Heart right ventricle (tissue), 16 donors: ENCODE results near the gene EFCAB6. TPM values are rescaled to one million over a fixed set of nuclear protein-coding genes. Genes with fewer than 3 reads are reported as not detected.

Experiments
- ATAC-seq, 8 donors: fragments of 200-7000 bp; cut with Tn5 transposase; one replicate each; pipeline ENCODE4 v1.9.1; 2020; ENCODE audit warnings: mild to moderate bottlenecking in 8 of 8, moderate library complexity in 8 of 8, moderate number of reproducible peaks in 1 of 8
- DNase-seq, 2 donors: peaks; one replicate each; pipeline ENCODE4 v3.0.0-alpha.2; 2020
- H3K27ac ChIP-seq, 10 donors: fragments of 200-600 bp; sonication (generic) in 2 of 10; one replicate each; pipeline versions ENCODE4 v1.5.0 to v1.8.0; 2020 to 2022; ENCODE audit warnings: mild to moderate bottlenecking in 3 of 10
- H3K27me3 ChIP-seq, 7 donors: fragments of 200-600 bp; one replicate each; pipeline ENCODE4 v1.8.0; 2021 to 2022; ENCODE audit warnings: mild to moderate bottlenecking in 2 of 7
- H3K36me3 ChIP-seq, 9 donors: fragments of 200-600 bp; sonication (generic) in 1 of 9; one replicate each; pipeline versions ENCODE4 v1.5.0 to v1.8.0; 2020 to 2022; ENCODE audit warnings: mild to moderate bottlenecking in 2 of 9
- H3K4me1 ChIP-seq, 9 donors: fragments of 200-600 bp; sonication (generic) in 1 of 9; one replicate each; pipeline versions ENCODE4 v1.5.0 to v1.8.0; 2020 to 2022; ENCODE audit warnings: mild to moderate bottlenecking in 4 of 9
- H3K4me3 ChIP-seq, 10 donors: fragments of 200-600 bp; sonication (generic) in 2 of 10; one replicate each; pipeline versions ENCODE4 v1.5.0 to v1.8.0; 2020 to 2022; ENCODE audit warnings: mild to moderate bottlenecking in 7 of 10, moderate library complexity in 2 of 10
- H3K9me3 ChIP-seq, 11 donors: fragments of 200-600 bp in 10 of 11; sonication (generic) in 2 of 11; one replicate each; pipeline versions ENCODE4 v1.5.0 to v1.8.0; 2013 to 2022; ENCODE audit warnings: mild to moderate bottlenecking in 2 of 11, control low read depth in 1 of 11, moderate library complexity in 1 of 11
- WGBS, 2 donors: extraction: QIAGEN DNeasy Blood & Tissue Kit; methylation state at CpG; one replicate each; pipeline ENCODE4 v1.1.7; 2013; ENCODE audit warnings: inconsistent platforms in 1 of 2; 5-methylcytosine and 5-hydroxymethylcytosine counted together
- intact Hi-C, 10 donors: fragments of 100-400 bp; cut with DNase I; formaldehyde crosslinking; loops; one replicate each; pipeline versions ENCODE4 v1.11.1 to v1.14.2; 2022
- polyA plus RNA-seq, 2 donors: library from polyadenylated mRNA; stranded (reverse); fragments of 200-250 nt; gene quantifications; one replicate each; pipeline ENCODE4 v1.2.3, GENCODE V29; 2013
- total RNA-seq, 10 donors: library from RNA; stranded (reverse); fragmentation: NEBNext Ultra II Directional in 3 of 10; extraction: Animal tissue kit (Norgen Biotek cat#: 25700) in 3 of 10; gene quantifications; one replicate each; pipeline versions ENCODE4 v1.2.1 to v1.2.4, GENCODE V29; 2021 to 2023
- TF ChIP-seq, protein P1 (sequence below), 9 donors: fragments of 200-600 bp; sonication (generic) in 2 of 9; IDR thresholded peaks; one replicate each; pipeline versions ENCODE4 v1.5.0 to v1.8.0; 2021 to 2022; ENCODE audit warnings: antibody characterized with exemption in 9 of 9, mild to moderate bottlenecking in 5 of 9, moderate library complexity in 1 of 9
- donor health status: Arrhythmogenic right ventricular cardiomyopathy.
- donor health status: ischemic (EF 13 %, LVEDD 7.1; RV severe dilation, severe dysfunction).
- donor health status: healthy with polysubstance abuse.
- donor health status: DM: no; HTN: yes; CAD: no.
- donor health status: DM: no; HTN: no; CAD: no.
- donor health status: ischemic (EF 25% LVEDD 6.9; RV normal size, moderate dysfunction).
- donor health status: ischemic (EF 25% LVEDD 5.7; RV mildly dilated, moderate dysfunction).
- donor health status: healthy.
- donor health status: DM: yes; HTN: yes; CAD: no.
- donor health status: Ischemic cardiomyopathy.
- donor health status: ischemic (EF 35%, LVEDD 5.7; RV mildly dilated, moderate dysfunction).
- donor health status: nonischemic (EF 11% LVEDD 7.7; RV severe dilation, severe dysfunction).
- donor health status: DM: yes; HTN: yes; CAD: no.
- donor health status: PGD.
- donor health status: ischemic (EF 29% LVEDD 5.4; RV normal size, mild dysfunction).
- donor health status: nonischemic (EF 23%, LVEDD 6.1; RV moderate dilation, normal function).

Gene EFCAB6
- total and polyA plus RNA-seq, 12 donors: 0.25 to 4.3 (median 1.8) TPM

DNA sequence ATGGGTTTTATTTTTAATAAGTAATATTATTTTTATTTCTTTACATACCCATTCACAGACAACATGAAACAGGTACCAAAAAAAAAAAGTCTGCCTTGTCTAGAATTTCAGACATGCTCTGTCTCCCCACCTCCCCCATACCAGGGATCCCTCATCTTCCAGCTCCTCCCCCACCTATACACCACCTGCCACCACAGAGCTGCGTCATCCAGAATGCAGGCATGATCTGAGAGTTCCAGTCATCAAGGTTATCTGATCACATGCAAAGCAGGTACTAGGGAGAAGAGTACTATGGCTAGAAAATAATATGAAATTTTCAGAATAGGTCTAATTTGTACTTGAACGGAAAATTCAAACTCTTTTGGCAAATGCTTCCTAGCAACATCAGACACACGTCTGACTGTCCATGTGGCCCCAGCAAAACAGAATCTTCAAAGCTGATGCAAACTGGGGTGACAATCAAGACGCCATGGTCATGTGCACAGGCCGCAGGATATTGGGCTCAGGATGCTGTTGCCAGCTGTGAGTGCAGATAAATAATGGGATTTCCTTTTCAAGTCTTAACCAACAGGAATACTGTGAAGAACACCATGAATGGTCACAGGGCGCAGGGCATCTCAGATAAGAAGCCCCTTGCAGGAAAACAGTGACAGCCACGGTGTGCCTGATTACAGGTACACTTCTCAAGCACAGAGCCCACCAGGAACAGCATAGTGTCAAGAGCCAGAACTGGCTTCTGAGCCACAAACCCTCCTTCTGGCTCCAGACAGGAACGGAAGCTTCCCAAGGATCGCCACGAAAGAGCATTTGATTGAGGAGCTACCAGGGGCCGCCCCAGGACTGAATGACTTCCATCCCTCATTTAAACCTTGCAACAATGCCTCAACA lies 169.5 kb downstream of the EFCAB6 start:
- Histone ChIP-seq H3K4me3 (no peak overlapping the region), H3K27me3 (no peaks in the 10 kb centered on the region), H3K9me3 (peaks cover 0 to 23% (median 7%) of the 10 kb centered on the region in 11 donors), H3K27ac (no peak overlapping the region), H3K36me3 (no peaks in the 10 kb centered on the region), H3K4me1 (no peaks in the 10 kb centered on the region)
- no peak for DNase-seq
- TF ChIP-seq, protein P1, sequence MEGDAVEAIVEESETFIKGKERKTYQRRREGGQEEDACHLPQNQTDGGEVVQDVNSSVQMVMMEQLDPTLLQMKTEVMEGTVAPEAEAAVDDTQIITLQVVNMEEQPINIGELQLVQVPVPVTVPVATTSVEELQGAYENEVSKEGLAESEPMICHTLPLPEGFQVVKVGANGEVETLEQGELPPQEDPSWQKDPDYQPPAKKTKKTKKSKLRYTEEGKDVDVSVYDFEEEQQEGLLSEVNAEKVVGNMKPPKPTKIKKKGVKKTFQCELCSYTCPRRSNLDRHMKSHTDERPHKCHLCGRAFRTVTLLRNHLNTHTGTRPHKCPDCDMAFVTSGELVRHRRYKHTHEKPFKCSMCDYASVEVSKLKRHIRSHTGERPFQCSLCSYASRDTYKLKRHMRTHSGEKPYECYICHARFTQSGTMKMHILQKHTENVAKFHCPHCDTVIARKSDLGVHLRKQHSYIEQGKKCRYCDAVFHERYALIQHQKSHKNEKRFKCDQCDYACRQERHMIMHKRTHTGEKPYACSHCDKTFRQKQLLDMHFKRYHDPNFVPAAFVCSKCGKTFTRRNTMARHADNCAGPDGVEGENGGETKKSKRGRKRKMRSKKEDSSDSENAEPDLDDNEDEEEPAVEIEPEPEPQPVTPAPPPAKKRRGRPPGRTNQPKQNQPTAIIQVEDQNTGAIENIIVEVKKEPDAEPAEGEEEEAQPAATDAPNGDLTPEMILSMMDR (IDR thresholded peaks at IDR 0.05): no peak
- intact Hi-C loops: no loop called here
- 59 to 72% methylated on average over 11 of the region's 11 CpGs for WGBS, 2 donors
- no peak for ATAC-seq

DNA sequence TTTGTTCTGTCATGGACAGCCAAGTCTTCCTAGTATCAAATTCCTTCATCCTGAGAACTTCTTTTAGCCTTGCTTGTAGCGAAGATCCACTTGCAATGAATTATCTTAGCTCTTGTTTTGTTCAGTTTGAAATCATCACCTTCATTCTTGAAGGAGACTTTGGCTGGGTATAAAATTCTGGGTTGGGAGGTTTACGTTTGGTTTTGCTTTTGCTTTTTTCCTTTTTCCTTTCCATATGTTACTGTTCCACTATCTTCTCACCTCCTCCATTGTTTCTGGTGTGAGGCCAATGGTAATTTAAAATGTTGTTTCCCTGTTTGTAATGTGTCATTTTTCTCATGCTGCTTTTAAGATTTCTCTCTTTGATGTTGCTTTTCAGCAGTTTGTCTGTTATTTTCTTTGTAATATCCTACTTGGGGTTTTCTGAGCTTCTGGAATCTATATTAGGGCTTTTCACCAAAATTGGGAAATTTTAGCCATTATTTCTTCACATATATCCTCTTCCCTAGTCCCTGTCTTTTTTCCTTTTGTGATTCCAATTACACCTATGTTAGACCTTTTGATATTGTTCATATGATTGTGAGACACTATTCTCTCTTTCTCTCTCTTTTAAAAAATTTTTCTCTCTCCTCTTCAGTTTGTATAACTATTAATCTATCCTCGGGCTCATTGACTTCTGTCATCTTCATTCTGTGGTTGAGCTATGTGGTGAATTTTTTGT lies 172.7 kb downstream of the EFCAB6 start:
- ATAC-seq (no peak), DNase-seq (no peak)
- Histone ChIP-seq H3K4me1 (no peaks in the 10 kb centered on the region), H3K36me3 (no peaks in the 10 kb centered on the region), H3K4me3 (no peak overlapping the region), H3K27ac (no peak overlapping the region), H3K9me3 (peaks cover 0 to 23% (median 7%) of the 10 kb centered on the region in 11 donors), H3K27me3 (no peaks in the 10 kb centered on the region)
- 83 to 87% methylated on average over 3 of the region's 3 CpGs for WGBS, 2 donors
- TF ChIP-seq, protein P1 (IDR thresholded peaks at IDR 0.05): no peak
- intact Hi-C loops: no loop called here

DNA sequence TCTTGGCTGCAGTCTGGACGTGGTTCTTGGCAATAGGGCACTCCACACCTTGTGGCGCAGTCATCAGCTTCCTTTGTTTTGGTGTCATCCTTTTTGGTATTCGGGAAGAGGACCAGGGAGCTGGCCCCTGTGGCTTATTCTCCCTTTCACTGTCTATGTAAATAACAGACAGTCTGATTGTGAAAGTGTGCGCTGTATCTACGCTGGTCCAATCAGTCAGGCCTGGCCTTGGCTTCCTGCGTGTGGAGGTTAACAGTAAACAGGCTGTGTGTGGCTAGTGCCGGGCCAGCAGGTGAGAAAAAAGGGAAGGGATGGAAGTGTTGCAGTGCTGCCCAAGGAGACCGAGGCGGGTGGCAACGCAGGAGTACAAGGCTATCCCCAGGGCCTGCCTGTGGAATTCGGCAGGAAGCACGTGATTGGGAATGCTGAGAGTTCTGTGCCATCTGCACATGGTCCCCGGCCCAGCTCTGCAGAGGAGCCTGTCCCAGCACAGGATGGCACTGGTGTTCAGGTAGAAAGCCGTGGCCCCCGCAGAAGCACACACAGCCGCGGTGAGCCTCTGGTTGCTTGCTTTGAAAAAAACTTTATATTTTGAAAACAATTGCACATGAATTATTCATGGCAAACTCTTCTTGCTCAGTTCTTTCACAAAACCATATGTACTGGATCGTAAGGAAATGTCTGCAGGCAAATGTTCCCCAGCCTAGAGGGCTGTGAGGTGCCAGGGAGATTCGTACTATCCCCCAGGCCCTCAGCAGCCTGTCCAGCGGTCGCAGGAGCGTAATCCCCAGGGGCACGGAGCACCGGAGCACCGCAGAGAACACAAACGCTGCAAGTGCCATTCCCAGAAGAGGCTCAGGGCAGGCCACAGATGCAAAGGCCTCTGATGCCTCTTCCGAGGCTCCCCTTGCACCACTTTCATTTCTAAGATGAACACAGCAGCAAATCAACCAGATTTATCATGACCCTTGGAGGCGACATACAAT lies 174.5 kb downstream of the EFCAB6 start:
- Histone ChIP-seq H3K9me3 (peaks cover 0 to 23% (median 7%) of the 10 kb centered on the region in 11 donors), H3K4me1 (no peaks in the 10 kb centered on the region), H3K36me3 (no peaks in the 10 kb centered on the region), H3K4me3 (no peak overlapping the region), H3K27ac (no peak overlapping the region), H3K27me3 (no peaks in the 10 kb centered on the region)
- ATAC-seq (no peak), DNase-seq (no peak)
- intact Hi-C loops: no loop called here
- 84 to 86% methylated on average over 28 of the region's 28 CpGs for WGBS, 2 donors
- TF ChIP-seq, protein P1 (IDR thresholded peaks at IDR 0.05): no peak

DNA sequence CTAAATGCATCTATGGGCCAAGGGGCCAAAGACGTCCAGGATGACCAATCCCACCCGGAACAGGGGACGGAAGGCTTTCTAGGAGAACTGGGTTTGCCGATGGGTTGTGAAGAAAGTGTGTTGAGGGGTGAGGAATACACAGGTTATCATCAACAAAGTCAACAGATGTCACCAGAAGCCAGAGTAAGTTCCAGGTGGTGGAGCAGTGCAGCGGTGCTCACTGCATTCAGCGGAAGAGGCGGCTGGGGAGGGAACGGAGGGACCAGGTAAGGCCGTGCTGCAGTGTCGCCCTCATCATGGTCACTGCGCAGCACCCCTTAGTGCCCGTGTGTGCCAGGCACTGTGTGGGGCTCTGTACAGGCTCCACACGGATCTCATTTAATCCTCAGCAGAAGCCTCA lies 176.0 kb downstream of the EFCAB6 start:
- no peak for ATAC-seq

More for the DNA sequence above, 176.0 kb downstream of the EFCAB6 start:
- intact Hi-C loops: no loop called here
- DNase-seq: no peak
- Histone ChIP-seq H3K4me3 (no peak overlapping the region), H3K36me3 (no peaks in the 10 kb centered on the region), H3K4me1 (no peaks in the 10 kb centered on the region), H3K27me3 (no peaks in the 10 kb centered on the region), H3K9me3 (peaks cover 0 to 23% (median 7%) of the 10 kb centered on the region in 11 donors), H3K27ac (no peak overlapping the region)
- TF ChIP-seq, protein P1 (IDR thresholded peaks at IDR 0.05): no peak
- WGBS, 2 donors: 90 to 91% methylated on average over 13 of the region's 13 CpGs
